HepG2 (cell line): Measurements from ENCODE around the gene SYP. TPM values are rescaled to one million over a fixed set of nuclear protein-coding genes. Genes with fewer than 3 reads are reported as not detected.
A peak's percentile ranks its signal among the peaks of the same experiment; 100 is the strongest.

Experiments used
- AGO2 ChIP-seq: fragments of 200-400 bp; formaldehyde crosslinking; optimal IDR thresholded peaks from 2 replicates; pipeline ENCODE3; 2017; ENCODE audit warnings: mild to moderate bottlenecking, low read depth, low read length, moderate library complexity
- ATF1 ChIP-seq: IDR thresholded peaks from 2 replicates; pipeline ENCODE4 v1.6.1; 2016; ENCODE audit warnings: mild to moderate bottlenecking, control low read depth
- ATF4 ChIP-seq, 2 experiments: fragments of 450-650 bp in 1 of 2; sonication (generic) in 1 of 2; formaldehyde crosslinking; IDR thresholded peaks; 2 replicates each; pipeline versions ENCODE4 v1.5.0 to v1.8.0; 2020 to 2022; ENCODE audit warnings: mild to moderate bottlenecking in 1 of 2, missing genetic modification reagents in 1 of 2
- CSRNP1 ChIP-seq: sonication (generic); formaldehyde crosslinking; IDR thresholded peaks from 2 replicates; pipeline ENCODE4 v1.8.1; 2023; ENCODE audit warnings: mild to moderate bottlenecking, missing genetic modification reagents
- DMAP1 ChIP-seq: IDR thresholded peaks from 2 replicates; pipeline ENCODE4 v1.6.1; 2016
- GABPB1 ChIP-seq: IDR thresholded peaks from 2 replicates; pipeline ENCODE4 v1.6.1; 2016; ENCODE audit warnings: mild to moderate bottlenecking, missing genetic modification reagents, moderate library complexity, missing compliant biosample characterization
- GMEB2 ChIP-seq: IDR thresholded peaks from 2 replicates; pipeline ENCODE4 v1.6.1; 2016; ENCODE audit warnings: missing biosample characterization, missing genetic modification reagents, low read depth
- KDM5B ChIP-seq: sonication (generic); formaldehyde crosslinking; IDR thresholded peaks from 2 replicates; pipeline ENCODE4 v1.4.0; 2020; ENCODE audit warnings: missing genetic modification reagents, mild to moderate bottlenecking, borderline replicate concordance
- MAZ ChIP-seq, 2 experiments: sonication (generic) in 1 of 2; formaldehyde crosslinking in 1 of 2; IDR thresholded peaks; 2 replicates each; pipeline versions ENCODE4 v1.5.0 to v1.6.1; 2012 to 2020; ENCODE audit warnings: low read depth in 2 of 2, mild to moderate bottlenecking in 2 of 2, borderline replicate concordance in 1 of 2, improper control_type of control experiment in 1 of 2, low read length in 1 of 2, missing genetic modification reagents in 1 of 2, moderate library complexity in 1 of 2
- MXD1 ChIP-seq: sonication (generic); formaldehyde crosslinking; IDR thresholded peaks from 2 replicates; pipeline ENCODE4 v1.4.0; 2020; ENCODE audit warnings: mild to moderate bottlenecking, missing genetic modification reagents
- NR2C2 ChIP-seq: sonication (generic); formaldehyde crosslinking; IDR thresholded peaks from 2 replicates; pipeline ENCODE4 v1.4.0; 2020; ENCODE audit warnings: missing genetic modification reagents, mild to moderate bottlenecking, moderate library complexity, borderline replicate concordance
- POLR2G ChIP-seq: fragments of 200-400 bp; formaldehyde crosslinking; IDR thresholded peaks from 2 replicates; pipeline ENCODE4 v1.6.1; 2018; ENCODE audit warnings: mild to moderate bottlenecking, low read depth, low read length, moderate library complexity
- PRMT3 ChIP-seq: sonication (generic); formaldehyde crosslinking; IDR thresholded peaks from 2 replicates; pipeline ENCODE4 v1.8.1; 2022; ENCODE audit warnings: low read depth, mild to moderate bottlenecking, moderate library complexity, missing genetic modification reagents, borderline replicate concordance
- RBFOX2 ChIP-seq: fragments of 200-400 bp; formaldehyde crosslinking; IDR thresholded peaks from 2 replicates; pipeline ENCODE4 v1.6.1; 2017; ENCODE audit warnings: low read depth, mild to moderate bottlenecking, low read length
- TGIF2 ChIP-seq: IDR thresholded peaks from 2 replicates; pipeline ENCODE4 v1.6.1; 2016; ENCODE audit warnings: control low read depth, missing compliant biosample characterization
- ZC3H13 ChIP-seq: sonication (generic); formaldehyde crosslinking; IDR thresholded peaks from 2 replicates; pipeline ENCODE4 v1.8.1; 2023; ENCODE audit warnings: mild to moderate bottlenecking, missing genetic modification reagents, moderate library complexity
- ZGPAT ChIP-seq: IDR thresholded peaks from 2 replicates; pipeline ENCODE4 v1.6.1; 2016; ENCODE audit warnings: mild to moderate bottlenecking
- ZNF124 ChIP-seq: sonication (generic); formaldehyde crosslinking; IDR thresholded peaks from 2 replicates; pipeline ENCODE4 v1.4.0; 2020; ENCODE audit warnings: missing genetic modification reagents
- ZNF605 ChIP-seq: sonication (generic); formaldehyde crosslinking; IDR thresholded peaks from 2 replicates; pipeline ENCODE4 v1.8.0; 2022; ENCODE audit warnings: mild to moderate bottlenecking, missing genetic modification reagents
- ZNF615 ChIP-seq: sonication (generic); formaldehyde crosslinking; IDR thresholded peaks from 2 replicates; pipeline ENCODE4 v1.5.0; 2020; ENCODE audit warnings: mild to moderate bottlenecking, missing genetic modification reagents, borderline replicate concordance
- ZSCAN29 ChIP-seq: sonication (generic); formaldehyde crosslinking; conservative IDR thresholded peaks from 2 replicates; pipeline ENCODE4 v1.4.0; 2020; ENCODE audit warnings: mild to moderate bottlenecking, missing genetic modification reagents
- polyA plus RNA-seq, 8 experiments: library from polyadenylated mRNA; depleted of rRNA in 3 of 8; stranded (reverse) in 7 of 8; unstranded in 1 of 8; fragments of >200 nt; fragmentation: Illumina TruSeq in 4 of 8; extraction: Trizol in 4 of 8; gene quantifications; 2 replicates each; pipeline versions ENCODE4 v1.2.1 to v1.2.3, GENCODE V29; 2011 to 2016; ENCODE audit warnings: low read depth in 4 of 8, missing spikeins in 1 of 8, mixed read lengths in 1 of 8; ENCODE audit not compliant: insufficient read depth in 1 of 8
- total RNA-seq, 5 experiments: library from RNA; depleted of rRNA; stranded (reverse); fragments of >200 nt; fragmentation: Illumina TruSeq; extraction: Trizol; gene quantifications; 2 replicates each; pipeline ENCODE4 v1.2.3, GENCODE V29; 2016; ENCODE audit warnings: low read depth in 1 of 5

The SYP gene
- total and polyA plus RNA-seq, 2 of the 13 experiments (the other 11 are each of a cell fraction or from before 2014, with no cell fraction given), result 2.0 to 2.5 TPM

GRCh38 chrX:49191574-49192011, 8.4 kb downstream of the SYP start (continued):
- TF ChIP-seq ZNF605 (CRISPR knock-in tag), result 0 out of 2 replicates have a peak, but pooled peaks have one; percentile 47
- peak; percentile 45; the same call in 1 of the 2 replicates for TF ChIP-seq RBFOX2
- peak in 1 of 2 experiments; percentile 42; a peak in 1 of 4 replicates for TF ChIP-seq ATF4 (CRISPR knock-in tag; IDR thresholded peaks at IDR 0.05)
- TF ChIP-seq ZC3H13 (CRISPR knock-in tag), result 0 out of 2 replicates have a peak, but pooled peaks have one; percentile 34
- peak; percentile 18; the same call in 1 of the 2 replicates for TF ChIP-seq POLR2G
- peak; percentile 5; the same call in 1 of the 2 replicates for TF ChIP-seq GABPB1 (CRISPR knock-in tag)
- TF ChIP-seq MAZ (IDR thresholded peaks at IDR 0.05; ENCODE audit: borderline replicate concordance, low read depth, low read length), result no peak
- no peak for TF ChIP-seq MAZ (CRISPR knock-in tag; IDR thresholded peaks at IDR 0.05; ENCODE audit: low read depth)
- peak; percentile 4; the same call in 1 of the 2 replicates for TF ChIP-seq GMEB2
- no peak for TF ChIP-seq ATF1 (CRISPR knock-in tag)
- TF ChIP-seq TGIF2 (CRISPR knock-in tag), result 0 out of 2 replicates have a peak, but pooled peaks have one; percentile 28
- no peak for TF ChIP-seq ZNF124
- TF ChIP-seq DMAP1 (CRISPR knock-in tag), result 0 out of 2 replicates have a peak, but pooled peaks have one; percentile 26
- TF ChIP-seq ZNF615, result no peak
- TF ChIP-seq PRMT3 (CRISPR knock-in tag), result no peak
- TF ChIP-seq NR2C2 (CRISPR knock-in tag), result 0 out of 2 replicates have a peak, but pooled peaks have one; percentile 1
- TF ChIP-seq MXD1 (CRISPR knock-in tag), result 0 out of 2 replicates have a peak, but pooled peaks have one; percentile 40
- TF ChIP-seq ZSCAN29, result no peak
- TF ChIP-seq CSRNP1 (CRISPR knock-in tag), result no peak
- peak; percentile 75 for TF ChIP-seq AGO2
- TF ChIP-seq ZGPAT, result peak; percentile 22; the same call in 1 of the 2 replicates
- peak; percentile 55; the same call in 1 of the 2 replicates for TF ChIP-seq KDM5B (CRISPR knock-in tag)
